ENCODE measurements around the gene CGRRF1.

Gene CGRRF1

GRCh38 chr14:54533100-54533499 is 23.4 kb downstream of the CGRRF1 start:
- Histone ChIP-seq H3K9me3 (ENCODE audit: control insufficient read depth, insufficient read depth, low read depth, low read length) (no peaks in the 10 kb centered on the region), H3K4me3 (ENCODE audit: low read depth, low read length) (no peak overlapping the region), H3K4me1 (ENCODE audit: control insufficient read depth, insufficient read depth, low read length) (peaks cover 4% of the 10 kb centered on the region; the same call in 1 of the 2 replicates), H3K36me3 (ENCODE audit: control insufficient read depth in 2 of 2, insufficient read depth in 1 of 2, low read length in 2 of 2) (peaks cover 5% of the 10 kb centered on the region in 2 experiments), H3K27ac (ENCODE audit: extremely low read depth, low read depth, low read length) (no peak overlapping the region)
- TF ChIP-seq ZNF24 (tag by site-specific recombination; IDR thresholded peaks at IDR 0.05) (no peak), FEZF1 (tag by site-specific recombination; IDR thresholded peaks at IDR 0.05) (no peak), TSHZ1 (tag by site-specific recombination; IDR thresholded peaks at IDR 0.05; ENCODE audit: borderline replicate concordance) (no peak), ZNF580 (tag by site-specific recombination; IDR thresholded peaks at IDR 0.05) (no peak), ZNF658 (tag by site-specific recombination; IDR thresholded peaks at IDR 0.05) (no peak), ZSCAN5A (tag by site-specific recombination; IDR thresholded peaks at IDR 0.05) (no peak), ZNF266 (tag by site-specific recombination; IDR thresholded peaks at IDR 0.05; ENCODE audit: low read depth) (no peak), PRDM1 (tag by site-specific recombination; IDR thresholded peaks at IDR 0.05) (no peak), ZXDB (tag by site-specific recombination; IDR thresholded peaks at IDR 0.05) (no peak), ZNF561 (tag by site-specific recombination; IDR thresholded peaks at IDR 0.05; ENCODE audit: borderline replicate concordance) (no peak), ZNF350 (tag by site-specific recombination; IDR thresholded peaks at IDR 0.05) (no peak), ZNF555 (tag by site-specific recombination; conservative IDR thresholded peaks at IDR 0.05) (no peak), PRDM10 (tag by site-specific recombination; IDR thresholded peaks at IDR 0.05) (no peak), HIC1 (tag by site-specific recombination; IDR thresholded peaks at IDR 0.05) (no peak), ZNF184 (tag by site-specific recombination; IDR thresholded peaks at IDR 0.05) (no peak), ZSCAN30 (tag by site-specific recombination; IDR thresholded peaks at IDR 0.05) (no peak), GLIS1 (tag by site-specific recombination; IDR thresholded peaks at IDR 0.05) (no peak), ZNF514 (tag by site-specific recombination; IDR thresholded peaks at IDR 0.05) (no peak)
- POLR2A ChIA-PET = interaction anchor here (0.9 kb wide), 1 partner anchor 24 kb away, joined by 3 read pairs; the partner anchor contains the start of gene CGRRF1
- CTCF ChIA-PET = no interaction called here
